Right lobe of liver (tissue), 6 donors: ENCODE data around the gene C1orf198. TPM values are rescaled to one million over a fixed set of nuclear protein-coding genes. Genes with fewer than 3 reads are reported as not detected.

Experiments
- ATAC-seq, 4 donors: fragments of 200-7000 bp; cut with Tn5 transposase; one replicate each; pipeline ENCODE4 v1.9.1; 2020; ENCODE audit warnings: mild to moderate bottlenecking in 4 of 4, moderate library complexity in 4 of 4
- DNase-seq, 3 donors: peaks; one replicate each; pipeline ENCODE4 v3.0.0-alpha.2; 2020
- H3K27ac ChIP-seq, 3 donors: fragments of 200-600 bp; one replicate each; pipeline ENCODE4 v1.8.0; 2022
- H3K27me3 ChIP-seq, 2 donors: fragments of 200-600 bp; one replicate each; pipeline ENCODE4 v1.8.0; 2022
- H3K36me3 ChIP-seq, 4 donors: fragments of 200-600 bp; sonication (generic) in 1 of 4; one replicate each; pipeline versions ENCODE4 v1.5.1 to v1.8.0; 2017 to 2022; ENCODE audit warnings: control low read depth in 1 of 4
- H3K4me1 ChIP-seq, 4 donors: fragments of 200-600 bp; sonication (generic) in 1 of 4; one replicate each; pipeline versions ENCODE4 v1.5.1 to v1.8.0; 2017 to 2022; ENCODE audit warnings: control low read depth in 1 of 4
- H3K4me3 ChIP-seq, 3 donors: fragments of 200-600 bp; one replicate each; pipeline ENCODE4 v1.8.0; 2022
- H3K9me3 ChIP-seq, 4 donors: fragments of 200-600 bp; sonication (generic) in 1 of 4; one replicate each; pipeline versions ENCODE4 v1.5.1 to v1.8.0; 2017 to 2022; ENCODE audit warnings: control low read depth in 1 of 4
- CTCF ChIP-seq, 4 donors: fragments of 200-600 bp in 3 of 4; fragments of 450-650 bp in 1 of 4; IDR thresholded peaks; one replicate each; pipeline versions ENCODE4 v1.5.1 to v1.8.0; 2016 to 2022; ENCODE audit warnings: antibody characterized with exemption in 4 of 4, mild to moderate bottlenecking in 2 of 4
- POLR2A ChIP-seq: fragments of 450-650 bp; IDR thresholded peaks from one replicate; pipeline ENCODE4 v1.6.1; 2017; ENCODE audit warnings: antibody characterized with exemption, mild to moderate bottlenecking
- WGBS: methylation state at CpG from one replicate; pipeline ENCODE4 v1.1.6; 2018; ENCODE audit warnings: low coverage, low lambda C conversion rate; ENCODE audit not compliant: insufficient coverage; ENCODE audit errors: missing lambda C conversion rate; 5-methylcytosine and 5-hydroxymethylcytosine counted together
- intact Hi-C, 2 donors: fragments of 100-400 bp; cut with DNase I; formaldehyde crosslinking; loops; one replicate each; pipeline versions ENCODE4 v1.11.2 to v1.14.1; 2022
- small RNA-seq, 2 experiments: library from RNA; depleted of rRNA; stranded (forward); fragments of <200 nt; gene quantifications; one replicate each; pipeline ENCODE3, GENCODE V24; 2016
- total RNA-seq, 6 experiments: library from RNA; depleted of rRNA in 2 of 6; stranded (reverse); fragments of >200 nt in 2 of 6; fragmentation: NEBNext Ultra II Directional in 3 of 6; extraction: Animal tissue kit (Norgen Biotek cat#: 25700) in 3 of 6; gene quantifications; one replicate each; pipeline versions ENCODE4 v1.1.0 to v1.2.4, GENCODE V29; 2016 to 2023
- donor health status: DM: no; HTN: yes; CAD: no.
- donor health status: DM: no; HTN: no; CAD: no.
- donor health status: DM: no; HTN: no; CAD: no.
- donor health status: DM: no; HTN: yes; CAD: no.
- donor health status: DM: no; HTN: yes; CAD: no.

C1orf198 gene
- total RNA-seq, 6 experiments from 2014 or later = 4.2 to 33.7 (median 17.2) TPM

- Histone ChIP-seq H3K9me3 (no peaks in the 10 kb centered on the region), H3K4me3 (no peak overlapping the region), H3K27me3 (no peaks in the 10 kb centered on the region), H3K27ac (no peak overlapping the region), H3K4me1 (no peaks in the 10 kb centered on the region), H3K36me3 (no peaks in the 10 kb centered on the region)
- DNase-seq (no peak), ATAC-seq (no peak)
- 51% methylated on average over 3 of the region's 7 CpGs for WGBS
- intact Hi-C loops = no loop called here
- TF ChIP-seq POLR2A (no peak), CTCF (IDR thresholded peaks at IDR 0.05) (no peak)
Observed at GRCh38 chr1:230787471-230787870, 80.8 kb downstream of the C1orf198 start.

Small RNA genes within 50 kb of the gene (small RNA-seq; reads per million reads assigned to genes)
- 0 reads per million in 2 experiments for gene RN7SL837P
- 1.4 to 1.7 reads per million in 2 experiments for gene RNA5SP79

Other genes with a start within 250 kb of the C1orf198 start
- 10 to 100 TPM in 4 of 6 experiments, 1 to 10 TPM in 2; 9.0 to 18.7 (median 13.0) TPM for gene COG2, start 226.0 kb downstream of the C1orf198 start, total RNA-seq
- 1,000 to 10,000 TPM; 1,076 to 2,346 (median 1,911) TPM for gene AGT, start 154.4 kb downstream of the C1orf198 start, total RNA-seq
- not detected for gene CAPN9, start 121.1 kb downstream of the C1orf198 start, total RNA-seq
- 10 to 100 TPM in 1 of 6 experiments, 1 to 10 TPM in 5; 5.3 to 10.7 (median 6.2) TPM for gene TTC13, start 110.3 kb upstream of the C1orf198 start, total RNA-seq
- gene ARV1, start 110.6 kb upstream of the C1orf198 start, total RNA-seq = 10 to 100 TPM in 5 of 6 experiments, 1 to 10 TPM in 1; 9.2 to 18.7 (median 13.4) TPM
- gene FAM89A, start 171.7 kb upstream of the C1orf198 start, total RNA-seq = 10 to 100 TPM in 2 of 6 experiments, 1 to 10 TPM in 4; 3.7 to 12.8 (median 6.8) TPM